Purkinje cell (primary cell): ENCODE results near the gene CD164. TPM values are rescaled to one million over a fixed set of nuclear protein-coding genes. Genes with fewer than 3 reads are reported as not detected.

Experiments
- polyA plus RNA-seq: library from polyadenylated mRNA; unstranded; fragments of >200 nt; fragmentation: Nextera tagmentation; gene quantifications from 2 replicates; pipeline ENCODE4 v1.2.1, GENCODE V29; 2014

CD164 gene
- 51.9 and 67.9 TPM in 2 replicates for polyA plus RNA-seq

GRCh38 chr6:109381747-109382575, at the start of gene CD164:
TSS of gene CD164 (minus strand) at chr6:109382467. CDS start at chr6:109382378, 89 bp downstream.

Other genes with a start within 250 kb of the CD164 start
- gene PPIL6, start 58.2 kb upstream of the CD164 start, polyA plus RNA-seq: 16.7 and 18.1 TPM in 2 replicates
- 0.34 and 0.58 TPM in 2 replicates for gene SMPD2, start 58.3 kb upstream of the CD164 start, polyA plus RNA-seq
- gene MICAL1, start 73.3 kb upstream of the CD164 start, polyA plus RNA-seq: 0.23 and 1.7 TPM in 2 replicates
- gene ZBTB24, start 100.8 kb upstream of the CD164 start, polyA plus RNA-seq: 1.2 and 2.9 TPM in 2 replicates